GM23338 (cell line): ENCODE measurements around the gene KLHL6. TPM values are rescaled to one million over a fixed set of nuclear protein-coding genes. Genes with fewer than 3 reads are reported as not detected.

Source experiments
- ATAC-seq: fragments of 200-7000 bp; cut with Tn5 transposase; 3 replicates; pipeline ENCODE4 v1.9.1; 2020
- DNase-seq: peaks from one replicate; pipeline ENCODE4 v3.0.0-alpha.2; 2015; ENCODE audit warnings: low spot score
- H2AFZ ChIP-seq: fragments of 200-600 bp; sonication (generic); 2 replicates; pipeline ENCODE4 v1.8.0; 2016; ENCODE audit warnings: antibody characterized with exemption, mild to moderate bottlenecking, moderate library complexity
- H3F3A ChIP-seq: fragments of 200-600 bp; sonication (generic); replicated peaks from 2 replicates; pipeline ENCODE4 v1.8.0; 2017; ENCODE audit warnings: antibody characterized with exemption, mixed run types, low read depth
- H3K27ac ChIP-seq: fragments of 200-600 bp; sonication (generic); 2 replicates; pipeline ENCODE4 v1.6.1; 2016; ENCODE audit warnings: low read depth
- H3K27me3 ChIP-seq: fragments of 200-600 bp; sonication (generic); 2 replicates; pipeline ENCODE4 v1.8.0; 2016; ENCODE audit warnings: mild to moderate bottlenecking, mixed run types, moderate library complexity; ENCODE audit not compliant: insufficient read depth
- H3K36me3 ChIP-seq: fragments of 200-600 bp; sonication (generic); 2 replicates; pipeline ENCODE4 v1.8.0; 2016; ENCODE audit warnings: mild to moderate bottlenecking; ENCODE audit not compliant: insufficient read depth
- H3K4me1 ChIP-seq: fragments of 200-600 bp; sonication (generic); 2 replicates; pipeline ENCODE4 v1.8.0; 2016; ENCODE audit warnings: mild to moderate bottlenecking, moderate library complexity; ENCODE audit not compliant: insufficient read depth
- H3K4me2 ChIP-seq: fragments of 200-600 bp; sonication (generic); 2 replicates; pipeline ENCODE4 v1.7.1; 2017; ENCODE audit warnings: mixed run types
- H3K4me3 ChIP-seq: fragments of 200-600 bp; sonication (generic); 2 replicates; pipeline ENCODE4 v1.6.1; 2016; ENCODE audit warnings: mixed run types
- H3K79me2 ChIP-seq: fragments of 200-600 bp; sonication (generic); replicated peaks from 2 replicates; pipeline ENCODE4 v1.8.0; 2017; ENCODE audit warnings: mild to moderate bottlenecking; ENCODE audit not compliant: insufficient read depth
- H3K9me2 ChIP-seq: fragments of 200-600 bp; sonication (generic); 2 replicates; pipeline ENCODE4 v1.8.0; 2017; ENCODE audit not compliant: insufficient read depth
- H4K20me1 ChIP-seq: fragments of 200-600 bp; sonication (generic); replicated peaks from 2 replicates; pipeline ENCODE4 v1.8.0; 2017; ENCODE audit warnings: mild to moderate bottlenecking; ENCODE audit not compliant: insufficient read depth
- H3K27ac Mint-ChIP-seq: 2 replicates; pipeline ENCODE4 v1.8.0; 2020; ENCODE audit warnings: inconsistent platforms, mild to moderate bottlenecking, moderate library complexity, mixed read lengths
- H3K27me3 Mint-ChIP-seq: 3 replicates; pipeline ENCODE4 v1.8.0; 2022; ENCODE audit warnings: low read depth, mild to moderate bottlenecking, moderate library complexity, mixed read lengths, inconsistent platforms; ENCODE audit not compliant: insufficient read depth, poor library complexity
- H3K36me3 Mint-ChIP-seq: 3 replicates; pipeline ENCODE4 v1.8.0; 2021; ENCODE audit warnings: low read depth, mild to moderate bottlenecking, inconsistent platforms, moderate library complexity, mixed read lengths
- H3K4me1 Mint-ChIP-seq: 3 replicates; pipeline ENCODE4 v1.8.0; 2020; ENCODE audit warnings: mild to moderate bottlenecking, inconsistent platforms, mixed read lengths
- H3K4me3 Mint-ChIP-seq: 3 replicates; pipeline ENCODE4 v1.8.0; 2021; ENCODE audit warnings: moderate library complexity, mild to moderate bottlenecking, inconsistent platforms, mixed read lengths
- H3K9me3 Mint-ChIP-seq: 3 replicates; pipeline ENCODE4 v1.8.0; 2020; ENCODE audit warnings: moderate library complexity, mild to moderate bottlenecking, inconsistent platforms, mixed read lengths
- CTCF ChIP-seq, 2 experiments: fragments of 200-600 bp in 1 of 2; sonication (generic) in 1 of 2; conservative IDR thresholded peaks; 2 replicates each; pipeline versions ENCODE4 v1.5.1 to v1.6.1; 2016 to 2017; ENCODE audit warnings: antibody characterized with exemption in 2 of 2, low read depth in 2 of 2, mild to moderate bottlenecking in 2 of 2, moderate library complexity in 1 of 2
- EZH2 ChIP-seq: fragments of 200-600 bp; sonication (generic); IDR thresholded peaks from one replicate; pipeline ENCODE4 v1.8.0; 2017; ENCODE audit warnings: antibody characterized with exemption, mild to moderate bottlenecking, low read depth; ENCODE audit not compliant: unreplicated experiment
- ZNF114 ChIP-seq: fragments of 250-450 bp; sonication (Bioruptor Pico); IDR thresholded peaks from 2 replicates; pipeline ENCODE4 v1.5.0; 2020; ENCODE audit warnings: mild to moderate bottlenecking, moderate library complexity
- polyA plus RNA-seq: library from polyadenylated mRNA; unstranded; fragments of >200 nt; fragmentation: Nextera tagmentation; extraction: Ambion mirVana; gene quantifications from 2 replicates; pipeline ENCODE4 v1.2.1, GENCODE V29; 2016
- total RNA-seq: library from RNA; depleted of rRNA; stranded (reverse); fragments of >200 nt; shearing (Covaris generic); gene quantifications from 2 replicates; pipeline ENCODE4 v1.2.3, GENCODE V29; 2014
- TF ChIP-seq, protein P1 (sequence below): IDR thresholded peaks from one replicate; pipeline ENCODE4 v1.6.1; 2018; ENCODE audit warnings: antibody characterized with exemption; ENCODE audit not compliant: unreplicated experiment

KLHL6 gene
- total and polyA plus RNA-seq, 2 experiments from 2014 or later, result not detected

- H3K27ac Mint-ChIP-seq, result peak overlapping the region; percentile 27; the same call in 1 of the 2 replicates
- H3K9me3 Mint-ChIP-seq, result no peaks in the 10 kb centered on the region; the same call in 2 of the 3 replicates
- Histone ChIP-seq H3K9me2 (no peaks in the 10 kb centered on the region), H3K36me3 (no peaks in the 10 kb centered on the region), H3K4me3 (no peak overlapping the region), H4K20me1 (no peaks in the 10 kb centered on the region), H3K4me2 (peak overlapping the region; percentile 52), H2AFZ (no peak overlapping the region), H3K4me1 (peaks cover 18% of the 10 kb centered on the region), H3K79me2 (no peaks in the 10 kb centered on the region), H3K27ac (no peak overlapping the region), H3F3A (no peaks in the 10 kb centered on the region), H3K27me3 (no peaks in the 10 kb centered on the region)
- TF ChIP-seq, protein P1, sequence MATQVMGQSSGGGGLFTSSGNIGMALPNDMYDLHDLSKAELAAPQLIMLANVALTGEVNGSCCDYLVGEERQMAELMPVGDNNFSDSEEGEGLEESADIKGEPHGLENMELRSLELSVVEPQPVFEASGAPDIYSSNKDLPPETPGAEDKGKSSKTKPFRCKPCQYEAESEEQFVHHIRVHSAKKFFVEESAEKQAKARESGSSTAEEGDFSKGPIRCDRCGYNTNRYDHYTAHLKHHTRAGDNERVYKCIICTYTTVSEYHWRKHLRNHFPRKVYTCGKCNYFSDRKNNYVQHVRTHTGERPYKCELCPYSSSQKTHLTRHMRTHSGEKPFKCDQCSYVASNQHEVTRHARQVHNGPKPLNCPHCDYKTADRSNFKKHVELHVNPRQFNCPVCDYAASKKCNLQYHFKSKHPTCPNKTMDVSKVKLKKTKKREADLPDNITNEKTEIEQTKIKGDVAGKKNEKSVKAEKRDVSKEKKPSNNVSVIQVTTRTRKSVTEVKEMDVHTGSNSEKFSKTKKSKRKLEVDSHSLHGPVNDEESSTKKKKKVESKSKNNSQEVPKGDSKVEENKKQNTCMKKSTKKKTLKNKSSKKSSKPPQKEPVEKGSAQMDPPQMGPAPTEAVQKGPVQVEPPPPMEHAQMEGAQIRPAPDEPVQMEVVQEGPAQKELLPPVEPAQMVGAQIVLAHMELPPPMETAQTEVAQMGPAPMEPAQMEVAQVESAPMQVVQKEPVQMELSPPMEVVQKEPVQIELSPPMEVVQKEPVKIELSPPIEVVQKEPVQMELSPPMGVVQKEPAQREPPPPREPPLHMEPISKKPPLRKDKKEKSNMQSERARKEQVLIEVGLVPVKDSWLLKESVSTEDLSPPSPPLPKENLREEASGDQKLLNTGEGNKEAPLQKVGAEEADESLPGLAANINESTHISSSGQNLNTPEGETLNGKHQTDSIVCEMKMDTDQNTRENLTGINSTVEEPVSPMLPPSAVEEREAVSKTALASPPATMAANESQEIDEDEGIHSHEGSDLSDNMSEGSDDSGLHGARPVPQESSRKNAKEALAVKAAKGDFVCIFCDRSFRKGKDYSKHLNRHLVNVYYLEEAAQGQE, result no peak
- TF ChIP-seq CTCF (conservative IDR thresholded peaks at IDR 0.05; ENCODE audit: low read depth in 2 of 2) (peak; percentile 45 to 67), ZNF114 (CRISPR knock-in tag) (no peak)
- peak; percentile 58 for DNase-seq
- peaks cover 21% of the 10 kb centered on the region for H3K4me1 Mint-ChIP-seq
- no peaks in the 10 kb centered on the region for H3K36me3 Mint-ChIP-seq
- no peaks in the 10 kb centered on the region for H3K27me3 Mint-ChIP-seq
- peak overlapping the region; percentile 35; the same call in 1 of the 3 replicates for H3K4me3 Mint-ChIP-seq
- peak; percentile 92 for ATAC-seq
Measured at GRCh38 chr3:183591881-183592521, 36.5 kb upstream of the KLHL6 start.

GRCh38 chr3:183590442-183590841, 34.9 kb upstream of the KLHL6 start:
- Mint-ChIP-seq H3K27ac (no peak overlapping the region), H3K4me3 (no peak overlapping the region), H3K27me3 (no peaks in the 10 kb centered on the region), H3K4me1 (peaks cover 21% of the 10 kb centered on the region), H3K36me3 (no peaks in the 10 kb centered on the region), H3K9me3 (no peaks in the 10 kb centered on the region; the same call in 2 of the 3 replicates)
- ATAC-seq (peak; percentile 54; the same call in 2 of the 3 replicates), DNase-seq (no peak)
- TF ChIP-seq EZH2, result no peak
- Histone ChIP-seq H3K27ac (no peak overlapping the region), H3K4me3 (no peak overlapping the region), H2AFZ (peak overlapping the region; percentile 83; the same call in 1 of the 2 replicates), H4K20me1 (no peaks in the 10 kb centered on the region), H3K4me1 (peaks cover 18% of the 10 kb centered on the region), H3K27me3 (no peaks in the 10 kb centered on the region), H3K36me3 (no peaks in the 10 kb centered on the region), H3K79me2 (no peaks in the 10 kb centered on the region), H3F3A (no peaks in the 10 kb centered on the region), H3K4me2 (no peak overlapping the region), H3K9me2 (no peaks in the 10 kb centered on the region)
